ENCODE data around the gene SORL1. TPM values are rescaled to one million over a fixed set of nuclear protein-coding genes. Genes with fewer than 3 reads are reported as not detected.

Gene SORL1
- total RNA-seq, 1 experiment from 2014 or later: 4.9 TPM

- no peak for DNase-seq (ENCODE audit: low read depth)
These were observed 82.3 kb downstream of the SORL1 start for GRCh38 chr11:121534131-121535093.

- peak; percentile 55 for DNase-seq (ENCODE audit: low read depth)
These were observed 83.1 kb downstream of the SORL1 start for GRCh38 chr11:121535129-121535796.

- DNase-seq (ENCODE audit: low read depth): no peak
These were observed 84.0 kb downstream of the SORL1 start for GRCh38 chr11:121536126-121536525.

GRCh38 chr11:121538054-121538453 lies 85.9 kb downstream of the SORL1 start:
- DNase-seq (ENCODE audit: low read depth): no peak

GRCh38 chr11:121539000-121539399 lies 86.9 kb downstream of the SORL1 start:
- no peak for DNase-seq (ENCODE audit: low read depth)

GRCh38 chr11:121540627-121541026 lies 88.5 kb downstream of the SORL1 start:
- DNase-seq (ENCODE audit: low read depth): peak; percentile 81

- DNase-seq (ENCODE audit: low read depth): no peak
These were observed 91.8 kb downstream of the SORL1 start for GRCh38 chr11:121543836-121544380.

GRCh38 chr11:121544956-121545355 lies 92.8 kb downstream of the SORL1 start:
- DNase-seq (ENCODE audit: low read depth): no peak

GRCh38 chr11:121547574-121547973 lies 95.5 kb downstream of the SORL1 start:
- DNase-seq (ENCODE audit: low read depth): no peak

GRCh38 chr11:121550247-121551030 lies 98.3 kb downstream of the SORL1 start:
- DNase-seq (ENCODE audit: low read depth): no peak

- no peak for DNase-seq (ENCODE audit: low read depth)
These were observed 99.3 kb downstream of the SORL1 start for GRCh38 chr11:121551463-121551862.

- no peak for DNase-seq (ENCODE audit: low read depth)
These were observed 100.0 kb downstream of the SORL1 start for GRCh38 chr11:121552154-121552553.

GRCh38 chr11:121552644-121553043 lies 100.5 kb downstream of the SORL1 start:
- DNase-seq (ENCODE audit: low read depth): no peak

GRCh38 chr11:121553389-121553788 lies 101.3 kb downstream of the SORL1 start:
- no peak for DNase-seq (ENCODE audit: low read depth)

GRCh38 chr11:121553806-121554205 lies 101.7 kb downstream of the SORL1 start:
- DNase-seq (ENCODE audit: low read depth): peak; percentile 48

- no peak for DNase-seq (ENCODE audit: low read depth)
These were observed 102.4 kb downstream of the SORL1 start for GRCh38 chr11:121554552-121554951.

- DNase-seq (ENCODE audit: low read depth): no peak
These were observed 103.0 kb downstream of the SORL1 start for GRCh38 chr11:121555121-121555520.

- peak; percentile 32 for DNase-seq (ENCODE audit: low read depth)
These were observed 104.8 kb downstream of the SORL1 start for GRCh38 chr11:121556937-121557336.

- DNase-seq (ENCODE audit: low read depth): peak; percentile 44
These were observed 105.2 kb downstream of the SORL1 start for GRCh38 chr11:121557348-121557747.

GRCh38 chr11:121559606-121560200 lies 107.6 kb downstream of the SORL1 start:
- no peak for DNase-seq (ENCODE audit: low read depth)

GRCh38 chr11:121560236-121560635 lies 108.1 kb downstream of the SORL1 start:
- DNase-seq (ENCODE audit: low read depth): no peak

All from HT1080 (cell line).